K562 (cell line): ENCODE data around the gene EBNA1BP2. TPM values are rescaled to one million over a fixed set of nuclear protein-coding genes. Genes with fewer than 3 reads are reported as not detected.
A peak's percentile ranks its signal among the peaks of the same experiment; 100 is the strongest.
"Not testable (repeated sequence)": the region's sequence is repeated elsewhere in the genome, so short reads cannot be mapped to it uniquely, and the experiment has no call there.

Source experiments
- ATAC-seq: fragments of 200-7000 bp; cut with Tn5 transposase; 3 replicates; pipeline ENCODE4 v1.9.1; 2020; ENCODE audit warnings: moderate library complexity
- BruUV-seq: library from RNA; stranded (reverse); fragments of 400-500 nt; replicated peaks from 2 replicates; lab custom pipeline; 2021; lab: Mats Ljungman, UMichigan
- CTCF ChIA-PET: fragments of 300-600 bp; formaldehyde crosslinking; extraction: SDS; loops from one replicate; lab custom pipeline; 2021; ENCODE audit warnings: low intra/inter-chr PET ratio; lab: Yijun Ruan, JAX
- POLR2A ChIA-PET: fragments of 300-600, 350-650 bp; sonication (Branson Sonifier 250); formaldehyde crosslinking; extraction: SDS; loops from one replicate; lab custom pipeline; 2021; ENCODE audit warnings: antibody characterized with exemption, inconsistent platforms; lab: Yijun Ruan, JAX
- DNase-seq, 4 experiments: peaks; one replicate each; pipeline versions ENCODE4 v3.0.0 to v3.0.0-alpha.2; 2011 to 2018; ENCODE audit warnings: low spot score in 3 of 4, mixed read lengths in 3 of 4; ENCODE audit errors: extremely low read depth in 1 of 4
- FAIRE-seq: peaks from 2 replicates; lab custom pipeline; 2011; peaks lifted over from hg19 to GRCh38; lab: Jason Lieb, UNC
- H2AFZ ChIP-seq: 2 replicates; pipeline ENCODE4 v1.6.0; 2011; ENCODE audit warnings: low read depth, low read length, control low read depth, inconsistent platforms
- H3K27ac ChIP-seq: fragments of 200-600 bp; 3 replicates; pipeline ENCODE4 v1.8.0; 2011; ENCODE audit warnings: low read depth, mild to moderate bottlenecking, control low read depth, inconsistent platforms, low read length, moderate library complexity, mixed read lengths; ENCODE audit errors: extremely low read depth
- H3K27me3 ChIP-seq, 2 experiments: fragments of 300-600 bp in 1 of 2; 2 replicates in 1 of 2; 3 replicates in 1 of 2; pipeline versions ENCODE4 v1.6.0 to v1.8.0; 2011; ENCODE audit warnings: inconsistent platforms in 2 of 2, low read length in 2 of 2, mild to moderate bottlenecking in 1 of 2, mixed read lengths in 1 of 2, moderate library complexity in 1 of 2; ENCODE audit not compliant: control insufficient read depth in 2 of 2, insufficient read depth in 2 of 2
- H3K36me3 ChIP-seq: fragments of 300-600 bp; 3 replicates; pipeline ENCODE4 v1.8.0; 2011; ENCODE audit warnings: mild to moderate bottlenecking, low read length, inconsistent platforms; ENCODE audit not compliant: control insufficient read depth, insufficient read depth
- H3K4me1 ChIP-seq, 2 experiments: fragments of 200-600 bp in 1 of 2; replicated peaks in 1 of 2; 2 replicates in 1 of 2; 3 replicates in 1 of 2; pipeline versions ENCODE4 v1.5.1 to v1.8.0; 2011; ENCODE audit warnings: inconsistent platforms in 2 of 2, low read length in 2 of 2, mild to moderate bottlenecking in 1 of 2, mixed read lengths in 1 of 2, moderate library complexity in 1 of 2; ENCODE audit not compliant: control insufficient read depth in 2 of 2, insufficient read depth in 2 of 2
- H3K4me2 ChIP-seq: 2 replicates; pipeline ENCODE4 v1.6.1; 2011; ENCODE audit warnings: low read length, control low read depth, inconsistent platforms, mixed read lengths; ENCODE audit not compliant: insufficient read depth
- H3K4me3 ChIP-seq: fragments of 200-600 bp; sonication (generic), shearing (Covaris generic); 2 replicates; pipeline ENCODE4 v1.5.1; 2016; ENCODE audit warnings: control low read depth, inconsistent platforms
- H3K79me2 ChIP-seq: fragments of 200-600 bp; 3 replicates; pipeline ENCODE4 v1.8.0; 2011; ENCODE audit warnings: low read length, inconsistent platforms; ENCODE audit not compliant: control insufficient read depth, insufficient read depth
- H3K9ac ChIP-seq, 2 experiments: 2 replicates each; pipeline versions ENCODE4 v1.6.0 to v1.6.1; 2011; ENCODE audit warnings: low read depth in 2 of 2, low read length in 2 of 2, control low read depth in 1 of 2, inconsistent platforms in 1 of 2, mild to moderate bottlenecking in 1 of 2, mixed read lengths in 1 of 2; ENCODE audit not compliant: insufficient read depth in 1 of 2
- H3K9me1 ChIP-seq: one replicate; pipeline ENCODE4 v1.6.0; 2011; ENCODE audit warnings: inconsistent platforms, mild to moderate bottlenecking, low read length, moderate library complexity; ENCODE audit not compliant: control insufficient read depth, insufficient read depth
- H3K9me3 ChIP-seq: replicated peaks from 2 replicates; pipeline ENCODE4 v1.5.1; 2011; ENCODE audit warnings: low read depth, low read length, inconsistent platforms; ENCODE audit not compliant: control insufficient read depth, insufficient read depth
- H4K20me1 ChIP-seq: replicated peaks from 2 replicates; pipeline ENCODE4 v1.6.1; 2011; ENCODE audit warnings: low read length, inconsistent platforms, mixed read lengths; ENCODE audit not compliant: control insufficient read depth, insufficient read depth
- ARID1B ChIP-seq: fragments of 450-650 bp; IDR thresholded peaks from 2 replicates; pipeline ENCODE4 v1.6.1; 2016; ENCODE audit warnings: antibody characterized with exemption, mild to moderate bottlenecking, inconsistent platforms
- ATF1 ChIP-seq, 2 experiments: fragments of 450-650 bp in 1 of 2; IDR thresholded peaks; 2 replicates each; pipeline ENCODE4 v1.6.1; 2016; ENCODE audit warnings: missing compliant biosample characterization in 1 of 2, missing genetic modification characterization in 1 of 2
- BRD9 ChIP-seq: fragments of 450-650 bp; IDR thresholded peaks from 2 replicates; pipeline ENCODE4 v1.6.1; 2018; ENCODE audit warnings: low read depth; ENCODE audit not compliant: partially characterized antibody
- CXXC5 ChIP-seq: fragments of 250-450 bp; sonication (Bioruptor Pico); IDR thresholded peaks from 2 replicates; pipeline ENCODE4 v1.8.0; 2022; ENCODE audit warnings: inconsistent platforms, mild to moderate bottlenecking, moderate library complexity
- E2F6 ChIP-seq, 2 experiments: IDR thresholded peaks; 2 replicates each; pipeline ENCODE4 v1.6.1; 2011; ENCODE audit warnings: borderline replicate concordance in 1 of 2, control low read depth in 1 of 2, low read depth in 1 of 2, low read length in 1 of 2, mild to moderate bottlenecking in 1 of 2, mixed read lengths in 1 of 2, moderate library complexity in 1 of 2; ENCODE audit not compliant: insufficient read depth in 1 of 2, insufficient read length in 1 of 2, poor library complexity in 1 of 2, severe bottlenecking in 1 of 2; ENCODE audit errors: extremely low read depth in 1 of 2
- EGR1 ChIP-seq: fragments of 450-650 bp; conservative IDR thresholded peaks from 2 replicates; pipeline ENCODE4 v1.6.1; 2017; ENCODE audit warnings: mild to moderate bottlenecking
- EP400 ChIP-seq: fragments of 450-650 bp; IDR thresholded peaks from 2 replicates; pipeline ENCODE4 v1.6.1; 2017; ENCODE audit warnings: antibody characterized with exemption, mild to moderate bottlenecking, moderate library complexity
- FOXA3 ChIP-seq, 2 experiments: fragments of 450-650 bp in 1 of 2; sonication (generic) in 1 of 2; formaldehyde crosslinking; IDR thresholded peaks in 1 of 2; conservative IDR thresholded peaks in 1 of 2; 2 replicates each; pipeline versions ENCODE4 v1.4.0 to v1.8.0; 2020 to 2022; ENCODE audit warnings: mild to moderate bottlenecking in 2 of 2, missing genetic modification reagents in 1 of 2
- FOXK2 ChIP-seq, 2 experiments: fragments of 450-650 bp; IDR thresholded peaks in 1 of 2; conservative IDR thresholded peaks in 1 of 2; 2 replicates each; pipeline ENCODE4 v1.6.1; 2016; ENCODE audit warnings: low read depth in 2 of 2, mild to moderate bottlenecking in 1 of 2
- GATA2 ChIP-seq: sonication (generic); formaldehyde crosslinking; IDR thresholded peaks from 2 replicates; pipeline ENCODE4 v1.4.0; 2020; ENCODE audit warnings: mild to moderate bottlenecking, missing genetic modification reagents
- L3MBTL2 ChIP-seq: fragments of 450-650 bp; IDR thresholded peaks from 2 replicates; pipeline ENCODE4 v1.6.1; 2016; ENCODE audit warnings: mild to moderate bottlenecking, moderate library complexity
- NFIC ChIP-seq: fragments of 450-650 bp; IDR thresholded peaks from 2 replicates; pipeline ENCODE4 v1.6.1; 2017; ENCODE audit warnings: mild to moderate bottlenecking, inconsistent platforms
- NFRKB ChIP-seq: fragments of 450-650 bp; IDR thresholded peaks from 2 replicates; pipeline ENCODE4 v1.6.1; 2016; ENCODE audit warnings: low read depth
- RBFOX2 ChIP-seq: fragments of 200-400 bp; formaldehyde crosslinking; IDR thresholded peaks from 2 replicates; pipeline ENCODE4 v1.6.1; 2017; ENCODE audit warnings: low read depth, mild to moderate bottlenecking, low read length, moderate library complexity
- TAF7 ChIP-seq: fragments of 450-650 bp; IDR thresholded peaks from 2 replicates; pipeline ENCODE4 v1.6.1; 2016; ENCODE audit warnings: missing genetic modification characterization, missing compliant biosample characterization
- TRIM24 ChIP-seq, 2 experiments: fragments of 450-650 bp; IDR thresholded peaks; 2 replicates each; pipeline ENCODE4 v1.6.1; 2016
- WGBS: fragments of 100-300 bp; shearing (Covaris generic); methylation state at CpG from one replicate; pipeline ENCODE4 v1.1.6; 2016; ENCODE audit warnings: low coverage, mixed read lengths; ENCODE audit not compliant: insufficient coverage; ENCODE audit errors: missing lambda C conversion rate; 5-methylcytosine and 5-hydroxymethylcytosine counted together
- in situ Hi-C: fragments of 300-500 bp; cut with MboI; formaldehyde crosslinking; loops from 4 replicates; pipeline ENCODE4 v1.15.0; 2018; ENCODE audit warnings: inconsistent platforms, mixed read lengths
- intact Hi-C: fragments of 100-400 bp; cut with micrococcal nuclease; formaldehyde crosslinking; loops from 2 replicates; pipeline ENCODE4 v1.14.2; 2022
- polyA plus RNA-seq, 8 experiments: library from polyadenylated mRNA; depleted of rRNA in 4 of 8; stranded (reverse) in 5 of 8; unstranded in 3 of 8; fragments of >200 nt; fragmentation: Nextera tagmentation in 2 of 8; fragmentation: Illumina TruSeq in 1 of 8; extraction: Ambion mirVana in 2 of 8; extraction: Trizol in 1 of 8; gene quantifications; 2 replicates each; pipeline versions ENCODE4 v1.2.1 to v1.2.3, GENCODE V29; 2011 to 2014; ENCODE audit warnings: inconsistent platforms in 1 of 8, missing spikeins in 1 of 8
- total RNA-seq, 7 experiments: library from RNA; depleted of rRNA in 6 of 7; stranded (reverse); fragments of >200 nt in 6 of 7; fragmentation: Illumina TruSeq in 2 of 7; extraction: Trizol in 2 of 7; gene quantifications; 2 replicates each; pipeline versions ENCODE4 v1.2.1 to v1.2.3, GENCODE V29; 2011 to 2021; ENCODE audit warnings: low replicate concordance in 1 of 7
- TF ChIP-seq, protein P1 (sequence below): fragments of 450-650 bp; IDR thresholded peaks from 2 replicates; pipeline ENCODE4 v1.6.1; 2018; ENCODE audit not compliant: partially characterized antibody

The EBNA1BP2 gene
- total and polyA plus RNA-seq, 9 of the 15 experiments (the other 6 are each of a cell fraction or from before 2014, with no cell fraction given): 95.2 to 349 (median 249) TPM

GRCh38 chr1:43119928-43120586 lies 52.0 kb downstream of the EBNA1BP2 start:
- H3K9me3 ChIP-seq; intact Hi-C loops; in situ Hi-C loops; H4K20me1 ChIP-seq; H3K9me1 ChIP-seq; H3K27ac ChIP-seq; H3K4me1 ChIP-seq; FAIRE-seq; H3K36me3 ChIP-seq; H3K27me3 ChIP-seq; CTCF ChIA-PET; H3K79me2 ChIP-seq; TF ChIP-seq ATF1 (CRISPR knock-in tag; IDR thresholded peaks at IDR 0.05): not testable (repeated sequence)
- peak overlapping the region; percentile 29 for H3K4me3 ChIP-seq
- H2AFZ ChIP-seq: peak overlapping the region; percentile 86
- 2% methylated on average over 20 of the region's 35 CpGs for WGBS
- POLR2A ChIA-PET: interaction anchor here (0.7 kb wide), 1 partner anchor 205 kb away, joined by 3 read pairs; no protein-coding TSS in a partner anchor
- ATAC-seq: 0 out of 3 replicates have a peak, but pooled peaks have one; percentile 33
- BruUV-seq: TSS peak; percentile 73
- peak overlapping the region; percentile 61 for H3K4me2 ChIP-seq
- DNase-seq: peak in 3 of 4 experiments; percentile 22 to 46 (median 40)
- H3K9ac ChIP-seq: peak overlapping the region; percentile 32 to 83
- peak; percentile 90 for TF ChIP-seq NFRKB
- TF ChIP-seq TAF7 (tag): peak; percentile 61
- peak; percentile 36; the same call in 1 of the 2 replicates for TF ChIP-seq ARID1B
- TF ChIP-seq RBFOX2: 0 out of 2 replicates have a peak, but pooled peaks have one; percentile 17
- peak; percentile 46; the same call in 1 of the 2 replicates for TF ChIP-seq GATA2
- TF ChIP-seq ATF1 (tag; IDR thresholded peaks at IDR 0.05): peak; percentile 61
- TF ChIP-seq CXXC5 (CRISPR knock-in tag): peak; percentile 38
- TF ChIP-seq BRD9: peak; percentile 41
- TF ChIP-seq FOXK2 (conservative IDR thresholded peaks at IDR 0.05 in 1 of 2, IDR thresholded peaks at IDR 0.05 in 1 of 2; ENCODE audit: low read depth in 2 of 2): peak in 1 of 2 experiments; percentile 62; a peak in 2 of 4 replicates
- TF ChIP-seq FOXA3 (CRISPR knock-in tag; conservative IDR thresholded peaks at IDR 0.05 in 1 of 2, IDR thresholded peaks at IDR 0.05 in 1 of 2): peak; percentile 86 to 88
- TF ChIP-seq E2F6 (IDR thresholded peaks at IDR 0.05; ENCODE audit: borderline replicate concordance in 1 of 2, extremely low read depth in 1 of 2, insufficient read depth in 1 of 2, insufficient read length in 1 of 2, low read depth in 1 of 2, low read length in 1 of 2, poor library complexity in 1 of 2, severe bottlenecking in 1 of 2): peak in 1 of 2 experiments; percentile 5
- TF ChIP-seq, protein P1, sequence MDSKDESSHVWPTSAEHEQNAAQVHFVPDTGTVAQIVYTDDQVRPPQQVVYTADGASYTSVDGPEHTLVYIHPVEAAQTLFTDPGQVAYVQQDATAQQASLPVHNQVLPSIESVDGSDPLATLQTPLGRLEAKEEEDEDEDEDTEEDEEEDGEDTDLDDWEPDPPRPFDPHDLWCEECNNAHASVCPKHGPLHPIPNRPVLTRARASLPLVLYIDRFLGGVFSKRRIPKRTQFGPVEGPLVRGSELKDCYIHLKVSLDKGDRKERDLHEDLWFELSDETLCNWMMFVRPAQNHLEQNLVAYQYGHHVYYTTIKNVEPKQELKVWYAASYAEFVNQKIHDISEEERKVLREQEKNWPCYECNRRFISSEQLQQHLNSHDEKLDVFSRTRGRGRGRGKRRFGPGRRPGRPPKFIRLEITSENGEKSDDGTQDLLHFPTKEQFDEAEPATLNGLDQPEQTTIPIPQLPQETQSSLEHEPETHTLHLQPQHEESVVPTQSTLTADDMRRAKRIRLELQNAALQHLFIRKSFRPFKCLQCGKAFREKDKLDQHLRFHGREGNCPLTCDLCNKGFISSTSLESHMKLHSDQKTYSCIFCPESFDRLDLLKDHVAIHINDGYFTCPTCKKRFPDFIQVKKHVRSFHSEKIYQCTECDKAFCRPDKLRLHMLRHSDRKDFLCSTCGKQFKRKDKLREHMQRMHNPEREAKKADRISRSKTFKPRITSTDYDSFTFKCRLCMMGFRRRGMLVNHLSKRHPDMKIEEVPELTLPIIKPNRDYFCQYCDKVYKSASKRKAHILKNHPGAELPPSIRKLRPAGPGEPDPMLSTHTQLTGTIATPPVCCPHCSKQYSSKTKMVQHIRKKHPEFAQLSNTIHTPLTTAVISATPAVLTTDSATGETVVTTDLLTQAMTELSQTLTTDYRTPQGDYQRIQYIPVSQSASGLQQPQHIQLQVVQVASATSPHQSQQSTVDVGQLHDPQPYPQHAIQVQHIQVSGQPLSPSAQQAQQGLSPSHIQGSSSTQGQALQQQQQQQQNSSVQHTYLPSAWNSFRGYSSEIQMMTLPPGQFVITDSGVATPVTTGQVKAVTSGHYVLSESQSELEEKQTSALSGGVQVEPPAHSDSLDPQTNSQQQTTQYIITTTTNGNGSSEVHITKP: peak; percentile 14
- 0 out of 2 replicates have a peak, but pooled peaks have one; percentile 8 for TF ChIP-seq NFIC
- TF ChIP-seq TRIM24 (IDR thresholded peaks at IDR 0.05): 0 out of 4 replicates have a peak, but pooled peaks of 1 of the 2 experiments have one; percentile 9
- TF ChIP-seq L3MBTL2: peak; percentile 76
- peak; percentile 50; the same call in 1 of the 2 replicates for TF ChIP-seq EGR1
- TF ChIP-seq EP400: peak; percentile 48
